IPS DF 6.9 (cell line): ENCODE data around the gene ACOT6.
"Not testable (repeated sequence)": the region's sequence is repeated elsewhere in the genome, so short reads cannot be mapped to it uniquely, and the experiment has no call there.

Source experiments
- DNase-seq: peaks from one replicate; pipeline ENCODE4 v3.0.0-alpha.2; 2013; ENCODE audit warnings: low read depth, low spot score
- H3K27ac ChIP-seq: one replicate; pipeline ENCODE4 v1.5.1; 2013; ENCODE audit warnings: low read length, control low read depth
- H3K27me3 ChIP-seq: 2 replicates; pipeline ENCODE4 v1.6.1; 2013; ENCODE audit warnings: mild to moderate bottlenecking, low read length; ENCODE audit not compliant: control insufficient read depth, insufficient read depth
- H3K36me3 ChIP-seq: 2 replicates; pipeline ENCODE4 v1.6.1; 2013; ENCODE audit warnings: low read length; ENCODE audit not compliant: control insufficient read depth, insufficient read depth
- H3K4me1 ChIP-seq: 2 replicates; pipeline ENCODE4 v1.6.1; 2013; ENCODE audit warnings: low read length; ENCODE audit not compliant: control insufficient read depth, insufficient read depth
- H3K4me3 ChIP-seq: 2 replicates; pipeline ENCODE4 v1.5.1; 2013; ENCODE audit warnings: mild to moderate bottlenecking, low read length
- H3K9me3 ChIP-seq: 2 replicates; pipeline ENCODE4 v1.6.1; 2013; ENCODE audit warnings: low read length, inconsistent platforms; ENCODE audit not compliant: control insufficient read depth, insufficient read depth
- WGBS: extraction: QIAGEN DNeasy Blood & Tissue Kit; methylation state at CpG from one replicate; pipeline ENCODE4 v1.1.7; 2013; ENCODE audit warnings: mixed read lengths, missing lambda C conversion rate; ENCODE audit not compliant: insufficient read length, insufficient coverage; 5-methylcytosine and 5-hydroxymethylcytosine counted together

The ACOT6 gene

DNA sequence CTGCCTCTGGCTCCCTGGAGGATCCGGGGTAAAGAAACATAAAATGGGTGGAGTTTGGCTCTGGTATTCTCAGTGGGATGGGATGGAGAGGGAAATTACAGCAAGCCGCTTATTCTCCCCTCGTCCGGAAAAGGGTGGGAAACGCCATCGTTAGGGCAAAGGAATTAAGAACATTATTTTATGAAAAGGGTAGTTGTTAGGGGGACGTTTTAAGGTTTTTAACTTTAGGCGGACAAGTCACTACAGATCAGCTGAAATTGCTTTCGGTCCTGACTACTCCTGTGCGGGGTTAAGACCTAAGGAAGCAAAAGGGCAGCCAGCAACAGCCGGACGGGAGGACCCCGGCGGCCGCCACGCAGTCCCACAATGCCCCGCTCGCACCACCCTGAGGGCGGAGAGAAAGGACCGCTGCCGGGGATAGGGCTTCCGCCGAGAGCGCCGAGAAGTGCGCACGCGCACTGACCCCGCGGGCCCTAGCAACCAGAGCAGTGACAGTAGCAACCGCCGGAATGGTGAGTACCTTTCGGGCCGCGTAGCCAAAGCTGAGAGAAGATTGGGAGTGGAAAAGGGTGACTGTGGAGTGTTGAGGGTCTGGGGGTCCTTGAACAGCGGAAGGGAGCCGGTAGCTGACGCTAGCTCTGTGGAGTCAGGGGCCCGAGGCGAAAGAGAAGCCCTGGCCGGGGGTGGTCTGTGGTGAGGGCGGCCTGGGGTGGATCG lies 32.4 kb downstream of the ACOT6 start, which contains the start of gene DNAL1:
TSS of gene DNAL1 (plus strand) at position 456 of the 717 bp plus-strand sequence. CDS start at position 510, 54 bp downstream.
- DNase-seq: peak; percentile 79
- Histone ChIP-seq H3K9me3 (no peaks in the 10 kb centered on the region), H3K4me3 (peak within 1 kb of the TSS; percentile 92), H3K27ac (no peak within 1 kb of the TSS), H3K27me3 (no peaks in the 10 kb centered on the region), H3K36me3 (no peaks in the 10 kb centered on the region), H3K4me1 (no peaks in the 10 kb centered on the region)
- no CpG with 5 or more reads among the region's 43 CpGs for WGBS

DNA sequence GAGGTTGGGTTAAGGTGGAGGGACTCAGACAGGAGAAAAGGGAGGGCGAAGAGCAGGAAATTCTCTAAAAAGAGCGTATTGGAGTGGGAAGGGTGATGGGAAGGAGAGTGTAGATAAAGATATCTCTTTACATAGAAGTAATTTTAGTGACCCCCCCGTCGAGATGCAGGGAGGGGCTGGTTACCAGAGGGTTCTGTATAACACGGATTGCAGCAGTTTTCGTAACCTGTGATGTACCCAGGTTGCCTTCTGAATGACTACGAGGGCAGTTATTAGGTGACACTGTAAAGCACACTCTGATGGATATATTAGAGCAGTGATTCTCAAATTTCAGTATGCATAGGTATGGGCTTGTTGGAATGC lies 32.9 kb downstream of the ACOT6 start:
- Histone ChIP-seq H3K9me3 (no peaks in the 10 kb centered on the region), H3K4me3 (peak overlapping the region; percentile 92), H3K4me1 (no peaks in the 10 kb centered on the region), H3K27ac (no peak overlapping the region), H3K27me3 (no peaks in the 10 kb centered on the region), H3K36me3 (no peaks in the 10 kb centered on the region)
- DNase-seq: no peak
- no CpG with 5 or more reads among the region's 7 CpGs for WGBS

DNA sequence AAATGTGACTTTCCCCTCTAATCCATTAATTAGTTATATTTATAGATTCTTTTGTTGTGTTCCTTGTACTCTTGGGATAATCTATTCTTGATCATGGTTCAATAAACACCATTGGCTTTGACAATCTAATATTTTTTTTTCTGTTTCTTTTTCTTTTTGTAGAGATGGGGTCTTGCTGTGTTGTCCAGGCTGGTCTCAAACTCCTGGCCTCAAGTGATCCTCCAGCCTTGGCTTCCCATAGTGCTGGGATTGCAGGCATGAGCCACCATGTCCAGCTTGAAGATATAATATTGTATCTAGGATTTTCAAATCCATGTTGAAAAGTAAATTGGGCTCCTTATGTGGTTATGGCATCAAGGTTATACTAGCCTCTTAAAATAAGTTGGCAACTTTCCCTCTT lies 38.7 kb downstream of the ACOT6 start:
- DNase-seq: no peak
- Histone ChIP-seq H3K27ac (no peak overlapping the region), H3K4me3 (no peak overlapping the region), H3K4me1 (no peaks in the 10 kb centered on the region), H3K27me3 (no peaks in the 10 kb centered on the region), H3K36me3 (no peaks in the 10 kb centered on the region), H3K9me3 (no peaks in the 10 kb centered on the region)

DNA sequence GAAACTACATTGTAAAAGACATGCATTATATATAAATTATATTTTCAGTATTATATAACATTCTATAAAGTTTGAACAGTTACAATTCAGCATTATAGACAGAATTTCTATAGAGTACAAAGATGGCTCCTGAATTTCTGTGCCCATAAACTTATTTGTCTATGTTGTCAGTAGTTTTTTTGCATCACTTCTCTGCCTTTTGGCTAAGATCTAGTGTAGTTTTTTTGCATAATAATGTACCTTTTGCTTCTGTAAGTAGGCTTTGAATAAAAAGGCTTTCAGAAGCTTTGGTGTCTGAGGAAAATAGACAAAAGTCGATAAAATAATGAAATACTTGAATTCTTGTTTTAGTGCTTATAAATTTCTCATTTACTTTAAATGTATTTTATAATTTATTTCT lies 43.5 kb downstream of the ACOT6 start:
- no CpG with 5 or more reads among the region's 1 CpG for WGBS
- no peak for DNase-seq
- Histone ChIP-seq H3K36me3 (no peaks in the 10 kb centered on the region), H3K4me1 (no peaks in the 10 kb centered on the region), H3K27ac (no peak overlapping the region), H3K4me3 (no peak overlapping the region), H3K9me3 (no peaks in the 10 kb centered on the region), H3K27me3 (no peaks in the 10 kb centered on the region)

DNA sequence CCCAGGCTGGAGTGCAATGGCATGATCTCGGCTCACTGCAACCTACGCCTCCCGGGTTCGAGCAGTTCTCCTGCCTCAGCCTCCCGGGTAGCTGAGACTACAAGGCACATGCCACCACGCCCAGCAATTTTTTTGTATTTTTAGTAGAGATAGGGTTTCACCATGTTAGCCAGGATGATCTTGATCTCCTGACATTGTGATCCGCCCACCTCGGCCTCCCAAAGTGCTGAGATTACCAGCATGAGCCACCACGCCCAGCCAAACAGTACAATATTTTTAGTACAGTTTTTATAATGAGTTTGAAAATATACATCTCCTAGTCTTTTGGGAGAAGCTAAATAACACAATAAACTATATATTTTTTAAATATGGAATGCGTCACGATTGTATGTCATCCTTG lies 46.9 kb downstream of the ACOT6 start:
- H3K4me1 ChIP-seq, H3K4me3 ChIP-seq, H3K27ac ChIP-seq, H3K36me3 ChIP-seq, H3K27me3 ChIP-seq, DNase-seq, H3K9me3 ChIP-seq: not testable (repeated sequence)
- no CpG with 5 or more reads among the region's 11 CpGs for WGBS

DNA sequence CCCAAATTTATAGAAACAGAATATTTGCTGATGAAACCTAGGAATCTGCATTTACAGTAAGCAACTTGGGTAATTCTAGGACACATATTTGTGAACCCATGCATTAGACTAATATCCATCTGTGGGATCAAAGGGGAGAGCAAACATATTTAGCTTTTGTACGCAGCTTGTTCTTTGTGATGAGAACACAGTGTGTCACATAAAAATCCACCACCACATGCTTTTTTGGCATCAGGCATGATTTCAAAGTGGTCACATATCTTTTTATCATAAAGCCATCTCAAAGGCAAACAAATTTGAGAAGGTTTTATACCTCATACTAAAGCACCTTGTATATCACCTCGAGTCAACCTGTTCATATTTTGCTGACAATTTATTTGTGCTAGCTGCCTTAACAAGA lies 48.2 kb downstream of the ACOT6 start:
- H3K27ac ChIP-seq: no peak overlapping the region
- no peak overlapping the region for H3K4me3 ChIP-seq
- no CpG with 5 or more reads among the region's 2 CpGs for WGBS
- DNase-seq: no peak
- no peaks in the 10 kb centered on the region for H3K36me3 ChIP-seq
- no peaks in the 10 kb centered on the region for H3K9me3 ChIP-seq
- H3K27me3 ChIP-seq: no peaks in the 10 kb centered on the region
- H3K4me1 ChIP-seq: no peaks in the 10 kb centered on the region

DNA sequence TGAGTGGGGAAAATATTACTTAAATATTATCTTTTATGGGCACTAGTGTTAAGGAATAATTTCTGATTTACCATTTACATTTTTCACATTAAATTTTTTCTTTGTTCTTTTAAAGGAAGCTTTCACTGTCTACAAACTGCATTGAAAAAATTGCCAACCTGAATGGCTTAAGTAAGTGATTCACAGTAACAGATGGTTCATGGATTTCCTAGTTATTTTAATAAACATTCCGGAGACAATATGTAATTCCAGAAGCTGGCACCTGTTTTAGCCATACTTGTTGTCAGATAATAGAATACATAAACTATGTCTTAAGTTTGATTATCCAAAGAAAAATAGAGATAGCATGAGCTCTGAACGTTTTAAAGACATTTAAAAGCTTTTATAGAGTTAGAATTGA lies 49.6 kb downstream of the ACOT6 start:
- Histone ChIP-seq H3K27ac (no peak overlapping the region), H3K4me3 (no peak overlapping the region), H3K9me3 (no peaks in the 10 kb centered on the region), H3K27me3 (no peaks in the 10 kb centered on the region), H3K36me3 (no peaks in the 10 kb centered on the region), H3K4me1 (no peaks in the 10 kb centered on the region)
- WGBS: no CpG with 5 or more reads among the region's 2 CpGs
- DNase-seq: no peak

DNA sequence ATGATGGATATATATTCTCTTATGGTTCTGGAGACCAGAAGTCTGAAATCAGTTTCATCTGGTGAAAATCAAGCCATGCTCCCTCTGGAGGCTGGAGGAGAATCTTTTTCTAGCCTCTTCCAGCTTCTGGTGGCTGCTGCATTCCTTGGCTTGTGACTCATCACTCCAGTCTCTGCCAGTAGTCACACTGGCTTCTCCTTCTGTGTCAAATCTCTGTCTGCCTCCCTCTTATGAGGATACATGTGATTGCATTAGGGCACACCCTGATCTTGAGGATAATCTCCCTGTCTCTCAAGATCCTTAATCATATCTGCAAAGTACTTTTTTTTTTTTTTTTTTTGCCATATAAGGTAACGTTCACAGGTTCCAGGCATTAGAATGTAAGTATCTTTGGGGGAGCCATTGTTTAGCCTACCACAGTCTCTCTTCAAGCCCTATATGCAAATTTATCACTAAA lies 50.2 kb downstream of the ACOT6 start:
- WGBS: no CpG with 5 or more reads among the region's 1 CpG
- H3K27ac ChIP-seq: no peak overlapping the region
- H3K27me3 ChIP-seq: no peaks in the 10 kb centered on the region
- DNase-seq: peak; percentile 58
- no peaks in the 10 kb centered on the region for H3K36me3 ChIP-seq
- no peaks in the 10 kb centered on the region for H3K9me3 ChIP-seq
- H3K4me3 ChIP-seq: no peak overlapping the region
- no peaks in the 10 kb centered on the region for H3K4me1 ChIP-seq

DNA sequence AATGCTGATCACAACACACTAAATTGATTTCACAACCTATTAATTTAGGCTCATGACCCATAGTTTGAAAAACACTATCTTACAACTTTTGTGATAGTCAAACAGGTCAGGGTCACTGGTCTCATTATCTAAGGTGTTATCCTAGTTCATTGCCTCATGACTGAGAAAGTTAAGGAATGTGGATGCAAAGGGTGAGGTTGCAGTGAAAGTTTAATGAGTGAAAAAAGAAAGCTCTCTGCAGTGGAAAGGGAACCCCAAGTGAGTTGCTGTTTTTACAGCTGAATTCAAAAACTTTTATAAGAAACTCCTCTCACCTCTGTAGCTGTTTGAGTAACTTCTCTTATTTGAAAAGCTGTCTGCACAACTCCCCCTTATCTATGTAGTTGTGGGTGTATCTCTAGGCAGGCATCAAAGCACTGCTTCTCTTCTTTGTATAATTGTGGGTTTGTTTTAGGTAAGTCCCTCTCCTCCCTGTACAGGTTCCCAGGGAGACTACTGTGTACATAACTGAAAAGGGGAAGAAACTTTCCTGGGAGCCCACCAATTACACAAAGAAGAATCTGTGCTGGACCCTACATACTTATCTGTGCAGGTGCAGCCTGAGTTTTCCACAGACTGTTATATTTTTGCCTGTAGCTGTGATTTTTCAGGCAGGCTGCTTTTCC lies 51.4 kb downstream of the ACOT6 start:
- H3K27ac ChIP-seq: no peak overlapping the region
- DNase-seq: no peak

DNA sequence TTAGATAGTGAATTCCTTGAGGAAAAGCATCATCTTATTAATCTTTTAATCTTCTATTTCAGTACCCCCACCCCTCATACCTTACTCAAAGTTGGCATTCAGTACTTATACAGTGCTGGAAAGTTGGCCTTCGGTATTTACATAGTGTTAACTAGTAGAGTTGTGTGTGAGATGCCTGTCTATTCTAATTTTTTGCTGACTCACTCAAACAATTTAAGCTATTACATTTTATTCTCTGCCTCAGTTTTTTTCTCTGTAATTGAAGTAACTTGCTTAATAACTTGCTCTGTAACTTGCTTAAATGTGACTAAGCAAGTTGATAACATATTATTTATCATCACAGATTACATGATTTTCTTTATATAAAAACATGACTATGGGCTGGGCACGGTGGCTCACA lies 52.8 kb downstream of the ACOT6 start:
- Histone ChIP-seq H3K4me3 (no peak overlapping the region), H3K27me3 (no peaks in the 10 kb centered on the region), H3K27ac (no peak overlapping the region), H3K4me1 (no peaks in the 10 kb centered on the region), H3K9me3 (no peaks in the 10 kb centered on the region), H3K36me3 (no peaks in the 10 kb centered on the region)
- no peak for DNase-seq
- no CpG with 5 or more reads among the region's 2 CpGs for WGBS

More for the DNA sequence above, 51.4 kb downstream of the ACOT6 start:
- Histone ChIP-seq H3K4me1 (no peaks in the 10 kb centered on the region), H3K9me3 (no peaks in the 10 kb centered on the region), H3K36me3 (no peaks in the 10 kb centered on the region), H3K4me3 (no peak overlapping the region), H3K27me3 (no peaks in the 10 kb centered on the region)

DNA sequence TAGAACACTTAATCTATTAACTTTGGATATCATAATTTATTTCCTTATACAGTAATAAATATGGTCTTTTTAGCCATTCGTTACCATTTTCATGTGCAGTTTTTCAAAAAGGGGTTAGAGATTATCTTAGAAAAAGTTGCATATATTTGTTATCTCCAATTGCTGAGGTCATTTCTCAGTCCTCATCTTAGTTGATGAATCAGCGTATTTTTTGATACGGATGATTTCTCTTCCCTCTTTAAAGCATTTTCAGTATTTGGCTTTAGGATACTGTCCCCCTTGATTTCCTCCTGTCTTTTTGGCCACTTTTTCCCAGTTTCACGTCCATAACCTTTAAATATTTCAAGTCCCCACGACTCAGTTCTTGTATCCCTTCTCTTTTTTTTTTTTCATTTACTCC lies 54.3 kb downstream of the ACOT6 start:
- Histone ChIP-seq H3K36me3 (no peaks in the 10 kb centered on the region), H3K4me3 (no peak overlapping the region), H3K27ac (no peak overlapping the region), H3K4me1 (no peaks in the 10 kb centered on the region), H3K27me3 (no peaks in the 10 kb centered on the region), H3K9me3 (no peaks in the 10 kb centered on the region)
- no peak for DNase-seq
- WGBS: 100% methylated on average over 2 of the region's 5 CpGs
